Non-pigmented ciliary epithelial cell (primary cell): Measurements from ENCODE around the gene DDHD1.
"Not testable (repeated sequence)": the region's sequence is repeated elsewhere in the genome, so short reads cannot be mapped to it uniquely, and the experiment has no call there.

Experiments
- DNase-seq: peaks from one replicate; pipeline ENCODE4 v3.0.0-alpha.2; 2010; ENCODE audit warnings: low read depth

DDHD1 gene

GRCh38 chr14:53151523-53152183 lies 1.5 kb downstream of the DDHD1 start:
- DNase-seq = no peak

GRCh38 chr14:53149668-53150316 lies 3.3 kb downstream of the DDHD1 start:
- DNase-seq = no peak

DNA sequence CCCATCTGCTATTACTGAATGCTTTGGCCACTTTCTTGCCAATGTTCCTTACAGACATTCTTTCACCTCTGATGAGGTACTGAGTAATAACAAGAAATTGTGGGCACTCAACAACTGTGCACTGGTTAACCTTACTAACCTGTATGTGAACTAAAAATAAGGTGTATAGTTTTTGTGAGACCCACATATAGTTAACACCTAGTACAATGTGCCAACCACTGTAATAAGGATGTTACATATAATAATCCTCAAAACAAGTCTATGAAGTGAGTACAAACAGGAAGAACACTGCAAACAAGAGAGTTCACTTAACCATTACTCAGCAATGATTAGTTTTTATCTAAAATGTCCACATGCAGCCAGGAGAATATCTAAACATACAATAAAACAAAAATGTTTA lies 4.5 kb downstream of the DDHD1 start:
- DNase-seq = no peak

DNA sequence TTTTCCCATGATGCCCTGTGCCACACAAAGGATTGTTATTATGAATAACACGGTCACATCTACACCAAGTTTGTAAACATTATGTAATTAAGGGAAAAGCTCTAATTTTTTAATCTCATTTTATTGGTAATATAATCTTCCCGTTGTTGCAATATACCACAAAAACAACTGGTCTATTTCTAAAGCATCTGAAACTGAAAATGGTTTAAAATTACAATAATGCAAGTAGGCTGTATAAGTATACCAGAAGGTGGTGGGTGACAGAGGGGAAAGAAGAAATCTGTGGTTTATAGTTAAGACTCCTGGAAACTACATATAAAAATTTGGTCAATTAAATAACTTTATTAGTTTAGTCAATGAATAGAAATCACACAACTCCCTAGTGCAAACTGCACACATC lies 5.2 kb downstream of the DDHD1 start:
- no peak for DNase-seq

- no peak for DNase-seq
These were observed 5.9 kb downstream of the DDHD1 start for GRCh38 chr14:53147208-53147607.

DNA sequence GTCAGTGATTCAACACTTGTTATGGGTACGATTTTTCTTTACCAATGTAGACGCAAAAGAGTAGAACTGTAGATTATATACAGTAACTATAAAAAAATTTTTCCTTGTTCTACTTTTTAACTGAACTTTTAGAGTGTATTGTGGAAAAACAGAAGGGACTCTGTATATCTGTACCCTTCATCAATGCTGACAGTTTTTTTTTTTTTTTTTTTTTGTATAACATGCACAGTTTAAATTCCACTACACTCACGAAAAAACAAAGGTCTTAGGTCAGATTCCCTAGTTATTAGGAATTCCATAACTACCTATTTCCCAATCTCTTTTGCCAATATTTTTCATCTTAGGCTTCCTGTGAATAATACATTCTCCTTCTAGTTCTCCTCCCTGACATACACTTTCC lies 6.4 kb downstream of the DDHD1 start:
- no peak for DNase-seq

DNA sequence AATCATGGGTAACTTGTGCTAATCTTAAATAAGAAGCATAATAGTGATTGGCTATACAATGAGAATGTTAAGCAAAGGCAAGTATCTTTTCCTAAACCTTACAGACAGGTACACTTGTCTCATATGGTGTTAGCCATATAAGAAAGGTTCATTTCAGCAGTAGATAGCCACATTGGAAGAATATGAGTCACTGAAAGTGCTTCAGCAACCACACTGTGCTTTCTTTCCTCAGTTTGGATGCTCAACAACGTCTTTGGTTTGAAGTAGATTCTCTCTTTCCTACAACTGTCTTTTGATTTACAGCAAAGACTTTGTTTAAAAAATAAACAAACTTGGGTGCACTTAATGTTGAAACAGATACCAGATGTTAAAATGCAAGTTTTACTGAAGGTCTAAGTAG lies 8.9 kb downstream of the DDHD1 start:
- no peak for DNase-seq

DNA sequence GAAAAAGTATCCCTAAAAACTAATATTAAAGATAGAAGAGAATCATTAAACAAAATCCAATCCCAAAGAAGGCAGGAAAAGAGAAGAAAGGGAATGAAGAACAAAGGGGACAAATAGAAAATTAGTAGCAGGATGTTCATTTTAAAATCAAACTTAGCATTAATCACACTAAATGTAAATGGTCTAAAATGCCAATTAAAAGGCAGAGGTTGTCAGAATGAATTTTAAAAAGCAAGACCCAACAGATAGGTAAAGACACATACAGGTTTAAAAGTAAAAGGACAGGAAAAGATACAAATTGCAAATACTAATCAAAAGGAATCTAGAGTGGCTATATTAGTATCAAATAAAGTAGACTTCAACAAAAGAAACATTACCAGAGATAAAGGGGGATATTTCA lies 12.5 kb downstream of the DDHD1 start:
- no peak for DNase-seq

GRCh38 chr14:53137568-53138203 lies 15.4 kb downstream of the DDHD1 start:
- no peak for DNase-seq

GRCh38 chr14:53130491-53130890 lies 22.6 kb downstream of the DDHD1 start:
- not testable (repeated sequence) for DNase-seq

- no peak for DNase-seq
These were observed 24.7 kb downstream of the DDHD1 start for GRCh38 chr14:53128303-53129028.

- no peak for DNase-seq
These were observed 25.3 kb downstream of the DDHD1 start for GRCh38 chr14:53127832-53128231.

GRCh38 chr14:53127151-53127550 lies 26.0 kb downstream of the DDHD1 start:
- DNase-seq = no peak

DNA sequence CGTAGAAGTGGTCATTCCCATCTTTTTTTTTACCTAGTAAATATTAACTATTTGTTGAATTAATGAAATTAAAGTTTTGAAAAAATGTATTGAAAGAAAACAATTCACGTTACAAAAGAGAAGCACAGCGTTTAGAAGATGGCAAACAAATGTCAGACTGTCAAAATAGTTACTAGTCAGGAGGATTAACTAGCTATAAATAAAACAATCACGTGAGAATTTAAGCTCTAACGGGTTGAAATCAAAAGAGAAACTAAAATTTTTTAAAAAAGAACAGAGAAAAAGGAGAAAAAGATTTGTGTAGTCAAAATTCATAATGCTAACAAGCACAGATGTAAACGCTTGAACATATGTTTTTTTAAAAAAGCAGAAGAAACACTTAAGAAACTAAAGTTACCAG lies 26.4 kb downstream of the DDHD1 start:
- DNase-seq = no peak

- no peak for DNase-seq
These were observed 28.3 kb downstream of the DDHD1 start for GRCh38 chr14:53124786-53125185.

DNA sequence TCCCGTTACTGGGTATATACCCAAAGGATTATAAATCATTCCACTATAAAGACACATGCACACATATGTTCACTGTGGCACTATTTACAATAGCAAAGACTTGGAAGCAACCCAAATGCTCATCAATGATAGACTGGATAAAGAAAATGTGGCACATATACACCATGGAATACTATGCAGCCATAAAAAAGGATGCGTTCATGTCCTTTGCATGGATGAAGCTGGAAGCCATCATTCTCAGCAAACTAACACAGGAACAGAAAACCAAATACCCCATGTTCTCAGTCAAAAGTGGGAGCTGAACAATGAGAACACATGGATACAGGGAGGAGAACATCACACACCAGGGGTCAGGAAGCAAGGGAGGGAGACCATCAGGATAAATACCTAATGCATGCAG lies 31.7 kb downstream of the DDHD1 start:
- DNase-seq = not testable (repeated sequence)

DNA sequence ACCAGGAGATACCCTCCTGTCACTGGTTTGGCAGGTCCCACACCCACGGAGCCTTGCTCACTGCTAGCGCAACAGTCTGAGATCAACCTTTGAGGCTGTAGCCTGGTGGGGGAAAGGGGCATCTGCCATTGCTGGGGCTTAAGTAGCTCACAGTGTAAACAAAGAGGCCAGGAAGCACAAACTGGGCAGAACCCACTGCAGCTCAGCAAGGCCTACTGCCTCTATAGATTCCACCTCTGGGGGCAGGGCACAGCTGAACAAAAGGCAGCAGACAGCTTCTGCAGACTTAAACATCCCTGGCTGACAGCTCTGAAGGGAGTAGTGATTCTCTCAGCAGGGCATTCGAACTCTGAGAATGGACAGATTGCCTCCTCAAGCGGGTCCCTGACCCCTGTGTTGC lies 35.6 kb downstream of the DDHD1 start:
- not testable (repeated sequence) for DNase-seq

GRCh38 chr14:53113989-53114388 lies 39.1 kb downstream of the DDHD1 start:
- DNase-seq = no peak

- DNase-seq = no peak
These were observed 43.0 kb downstream of the DDHD1 start for GRCh38 chr14:53110096-53110495.

- no peak for DNase-seq
These were observed 43.8 kb downstream of the DDHD1 start for GRCh38 chr14:53109105-53110041.

DNA sequence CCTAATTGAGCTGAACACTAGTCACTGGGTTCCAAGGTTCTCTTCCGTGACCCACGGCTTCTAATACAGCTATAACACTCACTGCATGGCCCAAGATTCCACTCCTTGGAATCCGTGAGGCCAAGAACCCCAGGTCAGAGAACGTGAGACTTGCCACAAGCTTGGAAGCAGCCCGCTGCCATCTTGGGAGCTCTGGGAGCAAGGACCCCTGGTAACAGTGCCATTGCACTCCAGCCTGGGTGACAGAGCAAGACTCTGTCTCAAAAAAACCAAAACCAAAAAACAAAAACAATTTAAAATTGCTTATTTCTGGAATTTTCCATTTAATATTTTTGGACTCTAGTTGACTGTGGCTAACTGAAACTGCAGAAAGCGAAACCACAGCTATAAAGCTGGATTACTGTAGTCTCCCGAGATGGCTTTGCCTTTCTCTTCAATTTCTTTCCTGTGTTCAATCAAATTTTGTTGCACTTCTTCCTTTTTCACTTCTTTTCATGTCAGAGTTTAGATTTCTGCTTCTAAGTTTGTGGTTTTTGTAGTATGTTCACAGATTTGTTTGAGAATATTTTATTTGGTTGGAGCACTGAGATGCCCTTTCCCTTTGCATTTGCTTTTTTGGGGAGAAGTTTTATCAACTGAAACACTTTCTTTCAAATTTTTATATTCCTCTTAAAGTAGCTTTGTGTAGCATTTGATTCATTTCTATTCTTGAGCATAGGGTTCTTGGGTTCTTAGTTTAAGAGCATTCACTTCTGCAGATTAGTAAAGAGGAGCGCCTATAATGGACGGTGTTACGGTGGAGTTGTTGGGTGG lies 44.6 kb downstream of the DDHD1 start:
- no peak for DNase-seq
